Spinal cord (tissue), 10 donors: ENCODE data around the gene RMRP. TPM values are rescaled to one million over a fixed set of nuclear protein-coding genes. Genes with fewer than 3 reads are reported as not detected.

Source experiments
- DNase-seq, 6 donors: peaks; one replicate each; pipeline versions ENCODE4 v3.0.0 to v3.0.0-alpha.2; 2013 to 2015; ENCODE audit warnings: low spot score in 6 of 6, low read depth in 4 of 6
- H3K27ac ChIP-seq: one replicate; pipeline ENCODE4 v1.5.1; 2013; ENCODE audit warnings: low read depth, low read length, control low read depth
- H3K27me3 ChIP-seq: one replicate; pipeline ENCODE4 v1.6.1; 2013; ENCODE audit warnings: low read length; ENCODE audit not compliant: control insufficient read depth, insufficient read depth
- H3K36me3 ChIP-seq: one replicate; pipeline ENCODE4 v1.6.1; 2013; ENCODE audit warnings: low read length; ENCODE audit not compliant: control insufficient read depth, insufficient read depth
- H3K4me1 ChIP-seq: one replicate; pipeline ENCODE4 v1.6.1; 2013; ENCODE audit warnings: low read length; ENCODE audit not compliant: control insufficient read depth, insufficient read depth
- H3K4me3 ChIP-seq: one replicate; pipeline ENCODE4 v1.5.1; 2013; ENCODE audit warnings: low read depth, low read length, control low read depth
- H3K9me3 ChIP-seq: one replicate; pipeline ENCODE4 v1.6.1; 2013; ENCODE audit warnings: low read length; ENCODE audit not compliant: control insufficient read depth, insufficient read depth
- WGBS: methylation state at CpG from one replicate; pipeline ENCODE4 v1.1.5; 2013; ENCODE audit warnings: missing lambda C conversion rate; ENCODE audit not compliant: insufficient coverage; 5-methylcytosine and 5-hydroxymethylcytosine counted together
- polyA plus RNA-seq, 2 donors: library from polyadenylated mRNA; unstranded; fragments of 120-200 nt; gene quantifications; one replicate each; pipeline ENCODE4 v1.2.1, GENCODE V29; 2013; ENCODE audit not compliant: insufficient read length in 2 of 2
- total RNA-seq, 2 donors: library from RNA; depleted of rRNA in 1 of 2; stranded (reverse); fragments of 120-200 nt in 1 of 2; fragments of >200 nt in 1 of 2; gene quantifications; one replicate each; pipeline versions ENCODE4 v1.2.3 to v1.2.4, GENCODE V29; 2013 to 2014
- donor health status: healthy.

Gene RMRP
- total and polyA plus RNA-seq, 4 donors: 1.8 to 50,424 (median 17,832) TPM; not detected in 1

- H3K27me3 ChIP-seq: no peaks in the 10 kb centered on the region
- WGBS: 94% methylated on average over 14 of the region's 14 CpGs
- H3K4me1 ChIP-seq: no peaks in the 10 kb centered on the region
- H3K27ac ChIP-seq: no peak overlapping the region
- H3K4me3 ChIP-seq: no peak overlapping the region
- H3K9me3 ChIP-seq: no peaks in the 10 kb centered on the region
- peaks cover 51% of the 10 kb centered on the region for H3K36me3 ChIP-seq
- no peak for DNase-seq
Observed at GRCh38 chr9:35697486-35697885, 39.7 kb upstream of the RMRP start.

- WGBS: 27% methylated on average over 7 of the region's 9 CpGs
- no peaks in the 10 kb centered on the region for H3K9me3 ChIP-seq
- DNase-seq: peak in 2 of 6 donors; percentile 53 to 59
- no peak overlapping the region for H3K4me3 ChIP-seq
- no peak overlapping the region for H3K27ac ChIP-seq
- peaks cover 44% of the 10 kb centered on the region for H3K36me3 ChIP-seq
- peaks cover under 1% of the 10 kb centered on the region for H3K4me1 ChIP-seq
- no peaks in the 10 kb centered on the region for H3K27me3 ChIP-seq
Observed at GRCh38 chr9:35696520-35697215, 38.8 kb upstream of the RMRP start.

- Histone ChIP-seq H3K4me1 (peaks cover 7% of the 10 kb centered on the region), H3K27me3 (no peaks in the 10 kb centered on the region), H3K36me3 (peaks cover 38% of the 10 kb centered on the region), H3K9me3 (no peaks in the 10 kb centered on the region), H3K4me3 (no peak overlapping the region), H3K27ac (no peak overlapping the region)
- 94% methylated on average over 2 of the region's 3 CpGs for WGBS
- no peak for DNase-seq
Observed at GRCh38 chr9:35695943-35696401, 38.2 kb upstream of the RMRP start.

GRCh38 chr9:35691757-35692301 is 34.0 kb upstream of the RMRP start:
- peak overlapping the region; percentile 95 for H3K27ac ChIP-seq
- 72% methylated on average over 5 of the region's 13 CpGs for WGBS
- no peaks in the 10 kb centered on the region for H3K36me3 ChIP-seq
- H3K4me3 ChIP-seq: no peak overlapping the region
- no peaks in the 10 kb centered on the region for H3K9me3 ChIP-seq
- no peaks in the 10 kb centered on the region for H3K27me3 ChIP-seq
- no peak for DNase-seq
- H3K4me1 ChIP-seq: peaks cover 22% of the 10 kb centered on the region

DNA sequence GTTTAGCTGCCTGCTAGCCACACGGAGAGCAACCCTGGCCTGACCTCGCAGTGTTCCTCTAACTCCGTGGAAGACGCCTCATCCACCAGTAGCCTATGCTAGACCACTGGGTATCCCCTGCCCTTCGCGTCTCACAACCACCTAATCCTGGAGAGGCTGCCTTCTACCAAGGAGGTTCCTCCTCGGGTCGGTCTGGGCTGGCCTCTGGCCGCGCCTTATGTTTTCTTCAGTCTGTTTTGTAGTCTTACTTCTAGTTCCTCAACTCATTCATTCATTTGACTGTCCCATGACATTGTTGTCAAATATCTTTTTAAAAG is 33.5 kb upstream of the RMRP start:
- peaks cover 27% of the 10 kb centered on the region for H3K4me1 ChIP-seq
- peak overlapping the region; percentile 95 for H3K27ac ChIP-seq
- no peak for DNase-seq

DNA sequence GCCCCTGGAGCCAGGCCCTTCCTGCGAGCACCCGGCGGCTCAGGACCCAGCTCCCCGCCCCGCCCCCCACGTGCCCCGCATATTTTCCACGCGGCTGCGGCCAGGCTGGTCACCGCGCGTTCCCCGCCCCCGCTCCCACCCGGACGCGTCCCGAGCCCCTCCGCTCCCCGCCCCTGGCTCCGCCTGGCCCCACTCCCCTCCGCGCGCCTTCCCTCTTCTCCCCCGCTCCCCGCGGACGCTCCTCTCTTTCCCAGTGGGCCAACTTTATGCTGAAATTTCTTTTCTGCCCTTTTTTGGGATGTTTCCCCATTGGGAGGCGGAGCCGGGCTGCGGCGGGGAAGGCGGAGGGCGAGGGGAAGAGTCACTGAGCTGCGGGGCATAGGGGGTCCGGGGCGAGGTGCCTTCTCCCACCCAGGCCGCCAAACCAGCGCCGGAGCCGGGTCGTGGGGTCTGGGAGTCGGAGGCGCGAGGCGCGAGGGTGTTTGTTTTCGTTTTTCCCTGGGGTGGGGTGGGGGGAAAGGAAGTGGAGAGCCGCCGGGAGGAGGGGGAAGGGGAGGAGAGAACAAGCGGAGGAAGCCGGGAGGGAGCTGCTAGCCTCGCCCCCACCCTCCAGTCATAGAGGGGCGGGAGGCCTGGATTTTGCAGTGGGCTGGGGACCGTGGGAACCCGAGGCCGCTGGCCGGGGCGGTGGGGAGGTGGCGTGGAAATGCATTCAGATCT is 33.0 kb upstream of the RMRP start:
- no peaks in the 10 kb centered on the region for H3K36me3 ChIP-seq
- peaks cover 31% of the 10 kb centered on the region for H3K4me1 ChIP-seq
- peak in 2 of 6 donors; percentile 67 to 82 for DNase-seq
- H3K4me3 ChIP-seq: peak overlapping the region; percentile 88
- WGBS: under 1% methylated on average over 51 of the region's 61 CpGs
- no peaks in the 10 kb centered on the region for H3K27me3 ChIP-seq
- H3K9me3 ChIP-seq: no peaks in the 10 kb centered on the region
- peak overlapping the region; percentile 95 for H3K27ac ChIP-seq

More for the DNA sequence above, 33.5 kb upstream of the RMRP start:
- peak overlapping the region; percentile 88 for H3K4me3 ChIP-seq
- WGBS: 26% methylated on average over 9 of the region's 10 CpGs
- no peaks in the 10 kb centered on the region for H3K9me3 ChIP-seq
- H3K27me3 ChIP-seq: no peaks in the 10 kb centered on the region
- H3K36me3 ChIP-seq: no peaks in the 10 kb centered on the region

- Histone ChIP-seq H3K27me3 (no peaks in the 10 kb centered on the region), H3K4me1 (peaks cover 34% of the 10 kb centered on the region), H3K9me3 (no peaks in the 10 kb centered on the region), H3K36me3 (peaks cover 4% of the 10 kb centered on the region), H3K27ac (peak overlapping the region; percentile 95), H3K4me3 (peak overlapping the region; percentile 88)
- 0% methylated on average over 21 of the region's 21 CpGs for WGBS
- DNase-seq: peak in 1 of 6 donors; percentile 48
Observed at GRCh38 chr9:35690294-35690613, 32.4 kb upstream of the RMRP start.

DNA sequence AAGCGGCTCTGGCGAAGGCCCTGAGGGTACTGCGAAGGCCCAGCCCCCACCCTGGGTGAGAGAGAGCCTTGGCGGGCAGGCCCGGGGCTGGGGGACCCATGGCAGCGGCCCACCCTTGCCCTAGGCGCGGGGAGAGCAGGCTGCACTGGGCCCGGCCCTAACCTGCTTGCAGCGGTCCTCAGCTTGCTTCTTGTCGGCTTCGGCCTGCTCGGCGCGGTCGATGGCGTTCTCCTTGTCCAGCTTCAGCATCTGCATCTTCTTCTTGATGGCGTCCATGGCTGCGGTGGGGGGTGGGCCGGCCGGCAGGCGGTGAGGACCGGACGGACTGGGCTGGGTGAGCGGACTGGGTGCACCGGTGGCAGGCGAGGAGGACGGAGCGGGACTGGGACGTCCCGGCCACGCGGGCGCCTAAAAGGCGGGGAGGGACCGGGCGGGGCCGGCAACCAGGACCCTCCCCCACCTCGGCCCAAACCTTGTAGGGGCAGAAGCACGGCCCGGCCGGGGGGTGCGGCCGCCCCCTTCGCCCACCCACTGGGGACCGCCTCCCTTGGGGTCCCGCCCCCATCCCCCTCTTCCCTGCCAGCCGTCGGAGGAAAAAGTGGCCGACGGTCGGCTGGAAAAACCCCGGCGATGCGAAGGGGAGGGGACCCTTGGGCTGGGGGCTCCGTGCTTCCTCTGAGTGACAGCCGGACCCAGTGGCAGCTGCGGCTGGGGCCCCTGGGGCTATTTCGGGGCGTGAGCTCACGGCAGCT is 31.9 kb upstream of the RMRP start, which contains the start of gene TPM2:
TSS of gene TPM2 (minus strand) at position 384 of the 752 bp plus-strand sequence. CDS start at position 276, 108 bp downstream.
- DNase-seq: peak in 1 of 6 donors; percentile 45
- Histone ChIP-seq H3K4me3 (peak within 1 kb of the TSS; percentile 88), H3K4me1 (peaks cover 34% of the 10 kb centered on the region), H3K36me3 (peaks cover 9% of the 10 kb centered on the region), H3K27ac (peak within 1 kb of the TSS; percentile 95), H3K9me3 (no peaks in the 10 kb centered on the region), H3K27me3 (no peaks in the 10 kb centered on the region)
- 9% methylated on average over 57 of the region's 61 CpGs for WGBS
